Thyroid gland (tissue), 4 donors: ENCODE measurements around the gene BPIFB4. TPM values are rescaled to one million over a fixed set of nuclear protein-coding genes. Genes with fewer than 3 reads are reported as not detected.

ENCODE experiments used
- DNase-seq, 2 donors: peaks; one replicate each; pipeline ENCODE4 v3.0.0-alpha.2; 2019
- H3K27ac ChIP-seq, 3 donors: fragments of 200-600 bp; sonication (generic); 1 replicate in 2 of 3; 2 replicates in 1 of 3; pipeline ENCODE4 v1.5.1; 2016 to 2019; ENCODE audit warnings: mild to moderate bottlenecking in 1 of 3, moderate library complexity in 1 of 3
- H3K27me3 ChIP-seq: fragments of 200-600 bp; sonication (generic); one replicate; pipeline ENCODE4 v1.5.1; 2019
- H3K36me3 ChIP-seq, 2 donors: fragments of 200-600 bp; sonication (generic); one replicate each; pipeline ENCODE4 v1.5.1; 2016 to 2019
- H3K4me1 ChIP-seq, 2 donors: fragments of 200-600 bp; sonication (generic); one replicate each; pipeline ENCODE4 v1.5.1; 2017 to 2019
- H3K4me3 ChIP-seq, 3 donors: fragments of 200-600 bp; sonication (generic); replicated peaks in 1 of 3; 1 replicate in 2 of 3; 2 replicates in 1 of 3; pipeline ENCODE4 v1.5.1; 2016; ENCODE audit warnings: mild to moderate bottlenecking in 1 of 3
- H3K9me3 ChIP-seq: fragments of 200-600 bp; sonication (generic); one replicate; pipeline ENCODE4 v1.5.1; 2017
- CTCF ChIP-seq, 6 experiments: fragments of 200-600 bp in 3 of 6; fragments of 450-650 bp in 3 of 6; sonication (generic) in 3 of 6; IDR thresholded peaks; one replicate each; pipeline ENCODE4 v1.5.1; 2016 to 2019; ENCODE audit warnings: antibody characterized with exemption in 6 of 6, mild to moderate bottlenecking in 2 of 6, inconsistent platforms in 1 of 6, moderate library complexity in 1 of 6
- POLR2A ChIP-seq, 2 donors: fragments of 450-650 bp; IDR thresholded peaks; one replicate each; pipeline ENCODE4 v1.6.1; 2017; ENCODE audit warnings: antibody characterized with exemption in 2 of 2, mild to moderate bottlenecking in 2 of 2, moderate library complexity in 1 of 2
- WGBS, 2 donors: methylation state at CpG; one replicate each; pipeline ENCODE4 v1.1.5; 2017; 5-methylcytosine and 5-hydroxymethylcytosine counted together
- intact Hi-C: fragments of 100-400 bp; cut with DNase I; formaldehyde crosslinking; loops from one replicate; pipeline ENCODE4 v1.15.1; 2023
- total RNA-seq, 4 donors: library from RNA; depleted of rRNA; stranded (reverse); fragments of >200 nt; gene quantifications; one replicate each; pipeline ENCODE4 v1.2.3, GENCODE V29; 2016

The BPIFB4 gene
- total RNA-seq, 4 donors from 2014 or later: not detected

- Histone ChIP-seq H3K9me3 (no peaks in the 10 kb centered on the region), H3K27ac (no peak overlapping the region), H3K36me3 (no peaks in the 10 kb centered on the region), H3K4me3 (no peak overlapping the region), H3K27me3 (no peaks in the 10 kb centered on the region), H3K4me1 (no peaks in the 10 kb centered on the region)
- no peak for TF ChIP-seq POLR2A (IDR thresholded peaks at IDR 0.05)
- TF ChIP-seq CTCF (IDR thresholded peaks at IDR 0.05): no peak
- intact Hi-C loops: no loop called here
- no peak for DNase-seq
- WGBS, 2 donors: 89 to 90% methylated on average over 17 to 19 of the region's 19 CpGs
Observed at GRCh38 chr20:33070111-33071053, 9.1 kb upstream of the BPIFB4 start.

GRCh38 chr20:33071198-33071597, 8.2 kb upstream of the BPIFB4 start:
- intact Hi-C loops: no loop called here
- 94 to 95% methylated on average over 5 of the region's 5 CpGs for WGBS, 2 donors

GRCh38 chr20:33072362-33072761, 7.1 kb upstream of the BPIFB4 start:
- H3K4me1 ChIP-seq: no peaks in the 10 kb centered on the region
- intact Hi-C loops: no loop called here
- H3K27me3 ChIP-seq: no peaks in the 10 kb centered on the region
- H3K36me3 ChIP-seq: no peaks in the 10 kb centered on the region
- no peak for DNase-seq
- no peak for TF ChIP-seq CTCF (IDR thresholded peaks at IDR 0.05)
- no peak for TF ChIP-seq POLR2A (IDR thresholded peaks at IDR 0.05)
- H3K9me3 ChIP-seq: no peaks in the 10 kb centered on the region
- H3K4me3 ChIP-seq: no peak overlapping the region
- 92 to 93% methylated on average over 4 of the region's 4 CpGs for WGBS, 2 donors
- no peak overlapping the region for H3K27ac ChIP-seq

More at GRCh38 chr20:33071198-33071597, 8.2 kb upstream of the BPIFB4 start:
- DNase-seq: no peak
- TF ChIP-seq CTCF (IDR thresholded peaks at IDR 0.05) (no peak), POLR2A (IDR thresholded peaks at IDR 0.05) (no peak)
- H3K4me3 ChIP-seq: no peak overlapping the region
- no peaks in the 10 kb centered on the region for H3K36me3 ChIP-seq
- H3K9me3 ChIP-seq: no peaks in the 10 kb centered on the region
- H3K27ac ChIP-seq: no peak overlapping the region
- H3K4me1 ChIP-seq: no peaks in the 10 kb centered on the region
- H3K27me3 ChIP-seq: no peaks in the 10 kb centered on the region

- Histone ChIP-seq H3K9me3 (no peaks in the 10 kb centered on the region), H3K27ac (no peak overlapping the region), H3K27me3 (no peaks in the 10 kb centered on the region), H3K36me3 (no peaks in the 10 kb centered on the region), H3K4me3 (no peak overlapping the region), H3K4me1 (no peaks in the 10 kb centered on the region)
- intact Hi-C loops: no loop called here
- no peak for DNase-seq
- 93 to 98% methylated on average over 2 of the region's 2 CpGs for WGBS, 2 donors
- TF ChIP-seq POLR2A (IDR thresholded peaks at IDR 0.05) (no peak), CTCF (IDR thresholded peaks at IDR 0.05) (no peak)
Observed at GRCh38 chr20:33072813-33073212, 6.6 kb upstream of the BPIFB4 start.

- TF ChIP-seq CTCF (IDR thresholded peaks at IDR 0.05) (no peak), POLR2A (IDR thresholded peaks at IDR 0.05) (no peak)
- H3K4me3 ChIP-seq: no peak overlapping the region
- no peaks in the 10 kb centered on the region for H3K4me1 ChIP-seq
- no peaks in the 10 kb centered on the region for H3K27me3 ChIP-seq
- H3K27ac ChIP-seq: no peak overlapping the region
- intact Hi-C loops: no loop called here
- no peak for DNase-seq
- no peaks in the 10 kb centered on the region for H3K36me3 ChIP-seq
- no peaks in the 10 kb centered on the region for H3K9me3 ChIP-seq
- WGBS, 2 donors: 86% methylated on average over 2 of the region's 2 CpGs
Observed at GRCh38 chr20:33074675-33075074, 4.8 kb upstream of the BPIFB4 start.
